GM12864 (cell line): ENCODE data around the gene DAW1.

Experiments
- DNase-seq: peaks from one replicate; pipeline ENCODE4 v3.0.0-alpha.2; 2011; ENCODE audit warnings: low read depth
- H3K4me3 ChIP-seq: 2 replicates; pipeline ENCODE4 v1.5.1; 2011; ENCODE audit warnings: mild to moderate bottlenecking, low read depth, low read length, control low read depth
- CTCF ChIP-seq: IDR thresholded peaks from 2 replicates; pipeline ENCODE4 v1.5.1; 2011; ENCODE audit warnings: low read depth, mild to moderate bottlenecking, moderate library complexity, low read length, control low read depth, inconsistent platforms; ENCODE audit errors: missing control alignments

Gene DAW1

DNA sequence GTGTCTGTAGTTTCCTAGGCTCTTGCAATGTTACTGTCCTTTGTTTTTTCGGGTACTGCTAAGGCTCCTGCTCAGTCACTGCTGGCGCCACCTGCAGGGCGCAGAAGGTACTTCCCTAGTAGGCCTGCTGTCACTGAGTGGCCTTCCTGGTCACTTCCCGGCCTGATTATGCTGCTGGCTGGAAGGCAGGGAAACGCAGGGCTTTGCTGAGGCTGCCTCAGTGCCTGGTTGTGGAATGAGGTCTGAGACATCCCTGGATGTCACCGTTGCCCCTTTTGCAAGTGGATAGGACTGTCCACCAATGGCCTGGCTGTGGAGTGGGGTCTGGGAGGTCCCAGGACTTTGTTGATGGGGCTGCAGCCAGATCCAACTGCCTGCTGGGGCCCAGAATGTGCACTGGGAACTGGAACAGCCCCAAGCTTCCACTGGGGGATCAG lies 13.1 kb downstream of the DAW1 start:
- peak; percentile 53 for DNase-seq
- no peak overlapping the region for H3K4me3 ChIP-seq
- TF ChIP-seq CTCF = peak; percentile 96

DNA sequence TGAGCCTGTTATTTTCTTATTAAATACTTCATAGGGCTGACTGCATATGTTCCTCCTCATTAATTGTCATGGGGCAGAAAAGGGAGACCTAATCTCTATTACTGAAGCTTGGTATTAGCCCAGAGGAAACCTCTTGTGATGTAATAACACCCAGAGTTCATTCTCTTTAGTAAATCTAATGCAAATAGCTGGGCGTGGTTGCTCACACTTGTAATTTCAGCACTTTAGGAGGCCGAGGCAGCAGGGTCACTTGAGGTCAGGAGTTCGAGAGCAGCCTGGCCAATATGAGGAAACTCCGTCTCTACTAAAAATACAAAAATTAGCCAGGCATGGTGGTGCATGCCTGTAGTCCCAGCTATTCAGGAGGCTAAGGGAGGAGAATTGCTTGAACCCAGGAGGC lies 14.7 kb downstream of the DAW1 start:
- no peak for DNase-seq
- H3K4me3 ChIP-seq = no peak overlapping the region
- no peak for TF ChIP-seq CTCF

- no peak for DNase-seq
- H3K4me3 ChIP-seq = no peak overlapping the region
- no peak for TF ChIP-seq CTCF
These were observed 16.9 kb downstream of the DAW1 start for GRCh38 chr2:227888289-227888688.

DNA sequence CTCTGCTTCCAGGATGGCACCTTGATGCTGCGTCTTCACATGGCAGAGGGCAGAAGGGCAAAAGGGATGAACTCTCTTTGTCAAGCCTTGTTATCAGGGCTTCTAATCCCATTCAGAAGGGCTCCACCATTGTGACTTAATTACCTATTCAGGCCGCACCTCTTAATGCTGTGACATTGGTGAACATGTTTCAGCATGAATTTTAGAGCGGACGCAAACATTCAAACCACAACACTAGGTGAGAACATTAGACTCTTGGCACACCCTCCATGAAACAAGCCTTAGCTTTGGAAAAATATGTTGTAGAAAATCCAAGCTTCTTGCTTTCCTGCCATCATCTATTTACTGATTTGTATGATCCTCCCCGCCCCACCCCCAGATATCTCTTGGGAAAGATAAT lies 17.9 kb downstream of the DAW1 start:
- no peak for DNase-seq
- no peak overlapping the region for H3K4me3 ChIP-seq
- TF ChIP-seq CTCF = no peak

- TF ChIP-seq CTCF = peak; percentile 35
- peak; percentile 13 for DNase-seq
- no peak overlapping the region for H3K4me3 ChIP-seq
These were observed 19.2 kb downstream of the DAW1 start for GRCh38 chr2:227890495-227891079.

GRCh38 chr2:227891673-227892072 lies 20.2 kb downstream of the DAW1 start:
- H3K4me3 ChIP-seq = no peak overlapping the region

More at GRCh38 chr2:227891673-227892072, 20.2 kb downstream of the DAW1 start:
- no peak for TF ChIP-seq CTCF
- DNase-seq = no peak
